AG09309 (cell line): ENCODE measurements around the gene TSSK6.
A peak's percentile ranks its signal among the peaks of the same experiment; 100 is the strongest.

ENCODE experiments used
- DNase-seq: peaks from one replicate; pipeline ENCODE4 v3.0.0-alpha.2; 2010; ENCODE audit warnings: low read depth
- H3K4me3 ChIP-seq: 2 replicates; pipeline ENCODE4 v1.5.1; 2011; ENCODE audit warnings: mild to moderate bottlenecking, low read depth, low read length, moderate library complexity; ENCODE audit not compliant: control insufficient read depth
- CTCF ChIP-seq: IDR thresholded peaks from 2 replicates; pipeline ENCODE4 v1.5.1; 2011; ENCODE audit warnings: mild to moderate bottlenecking, low read depth, low read length, inconsistent platforms; ENCODE audit not compliant: insufficient read depth, control insufficient read depth; ENCODE audit errors: missing control alignments

TSSK6 gene

GRCh38 chr19:19493841-19494546 is 21.4 kb downstream of the TSSK6 start:
- no peak for DNase-seq
- H3K4me3 ChIP-seq: no peak overlapping the region
- no peak for TF ChIP-seq CTCF

GRCh38 chr19:19492026-19492610 is 23.2 kb downstream of the TSSK6 start:
- TF ChIP-seq CTCF: no peak
- DNase-seq: no peak
- H3K4me3 ChIP-seq: no peak overlapping the region

GRCh38 chr19:19491321-19492025 is 23.9 kb downstream of the TSSK6 start:
- H3K4me3 ChIP-seq: no peak overlapping the region
- TF ChIP-seq CTCF: no peak
- DNase-seq: no peak

GRCh38 chr19:19490214-19490968 is 25.0 kb downstream of the TSSK6 start:
- no peak overlapping the region for H3K4me3 ChIP-seq
- peak; percentile 78 for TF ChIP-seq CTCF
- DNase-seq: peak; percentile 55

GRCh38 chr19:19489804-19490204 is 25.5 kb downstream of the TSSK6 start:
- no peak for DNase-seq
- no peak for TF ChIP-seq CTCF
- no peak overlapping the region for H3K4me3 ChIP-seq
